Osteoblast (primary cell): Measurements from ENCODE around the gene FSTL4. TPM values are rescaled to one million over a fixed set of nuclear protein-coding genes. Genes with fewer than 3 reads are reported as not detected.

ENCODE experiments used
- DNase-seq: peaks from one replicate; pipeline ENCODE4 v3.0.0; 2011; ENCODE audit warnings: low spot score, mixed read lengths; ENCODE audit not compliant: insufficient read length; ENCODE audit errors: missing footprints
- H2AFZ ChIP-seq: 2 replicates; pipeline ENCODE4 v1.6.0; 2011; ENCODE audit warnings: mild to moderate bottlenecking, low read length
- H3K27ac ChIP-seq: 2 replicates; pipeline ENCODE4 v1.5.1; 2011; ENCODE audit warnings: mild to moderate bottlenecking, low read depth, low read length, moderate library complexity
- H3K27me3 ChIP-seq: 2 replicates; pipeline ENCODE4 v1.6.0; 2012; ENCODE audit warnings: mild to moderate bottlenecking, control low read depth, inconsistent platforms, low read length, moderate library complexity; ENCODE audit not compliant: insufficient read depth
- H3K36me3 ChIP-seq: 2 replicates; pipeline ENCODE4 v1.5.1; 2011; ENCODE audit warnings: mild to moderate bottlenecking, low read length, control low read depth, moderate library complexity; ENCODE audit not compliant: insufficient read depth
- H3K4me1 ChIP-seq: 2 replicates; pipeline ENCODE4 v1.5.1; 2011; ENCODE audit warnings: mild to moderate bottlenecking, low read length, control low read depth, moderate library complexity; ENCODE audit not compliant: insufficient read depth
- H3K4me2 ChIP-seq: 2 replicates; pipeline ENCODE4 v1.6.0; 2011; ENCODE audit warnings: mild to moderate bottlenecking, low read length; ENCODE audit not compliant: insufficient read depth
- H3K4me3 ChIP-seq: fragments of 200-600 bp; sonication (generic); 3 replicates; pipeline ENCODE4 v1.5.1; 2012; ENCODE audit warnings: mild to moderate bottlenecking, low read length, inconsistent platforms; ENCODE audit not compliant: insufficient read depth
- H3K79me2 ChIP-seq: 2 replicates; pipeline ENCODE4 v1.6.0; 2012; ENCODE audit warnings: mild to moderate bottlenecking, low read length, control low read depth, inconsistent platforms; ENCODE audit not compliant: insufficient read depth
- H3K9me3 ChIP-seq: 2 replicates; pipeline ENCODE4 v1.5.1; 2011; ENCODE audit warnings: low read depth, low read length, control low read depth
- H4K20me1 ChIP-seq: 2 replicates; pipeline ENCODE4 v1.6.0; 2012; ENCODE audit warnings: mild to moderate bottlenecking, low read length, control low read depth; ENCODE audit not compliant: insufficient read depth
- CTCF ChIP-seq: IDR thresholded peaks from 2 replicates; pipeline ENCODE4 v1.5.1; 2011; ENCODE audit warnings: mild to moderate bottlenecking, low read depth, low read length, moderate library complexity; ENCODE audit errors: extremely low read depth
- total RNA-seq: library from RNA; depleted of rRNA; stranded (reverse); fragments of >200 nt; gene quantifications from 2 replicates; pipeline ENCODE4 v1.2.3, GENCODE V29; 2012

FSTL4 gene
- total RNA-seq, 1 donor: not detected

GRCh38 chr5:133334796-133335639 lies 277.3 kb downstream of the FSTL4 start:
- DNase-seq: no peak
- Histone ChIP-seq H3K27ac (no peak overlapping the region), H3K4me3 (no peak overlapping the region), H3K79me2 (no peaks in the 10 kb centered on the region), H3K27me3 (no peaks in the 10 kb centered on the region), H3K36me3 (no peaks in the 10 kb centered on the region), H2AFZ (no peak overlapping the region), H4K20me1 (no peaks in the 10 kb centered on the region), H3K9me3 (no peaks in the 10 kb centered on the region), H3K4me1 (no peaks in the 10 kb centered on the region), H3K4me2 (no peak overlapping the region)
- no peak for TF ChIP-seq CTCF

GRCh38 chr5:133333326-133334150 lies 278.8 kb downstream of the FSTL4 start:
- Histone ChIP-seq H3K4me2 (no peak overlapping the region), H3K36me3 (no peaks in the 10 kb centered on the region), H3K27ac (no peak overlapping the region), H2AFZ (no peak overlapping the region), H3K4me1 (no peaks in the 10 kb centered on the region), H4K20me1 (no peaks in the 10 kb centered on the region), H3K4me3 (no peak overlapping the region), H3K9me3 (no peaks in the 10 kb centered on the region), H3K79me2 (no peaks in the 10 kb centered on the region), H3K27me3 (no peaks in the 10 kb centered on the region)
- no peak for TF ChIP-seq CTCF
- DNase-seq: no peak

GRCh38 chr5:133332439-133333024 lies 279.8 kb downstream of the FSTL4 start:
- Histone ChIP-seq H3K4me3 (no peak overlapping the region), H3K4me2 (no peak overlapping the region), H2AFZ (no peak overlapping the region), H3K4me1 (no peaks in the 10 kb centered on the region), H3K9me3 (no peaks in the 10 kb centered on the region), H4K20me1 (no peaks in the 10 kb centered on the region), H3K27me3 (no peaks in the 10 kb centered on the region), H3K79me2 (no peaks in the 10 kb centered on the region), H3K36me3 (no peaks in the 10 kb centered on the region), H3K27ac (no peak overlapping the region)
- no peak for TF ChIP-seq CTCF
- no peak for DNase-seq
